ENCODE data around the gene DOK6. TPM values are rescaled to one million over a fixed set of nuclear protein-coding genes. Genes with fewer than 3 reads are reported as not detected.

DOK6 gene
- total and polyA plus RNA-seq, 10 donors = 0.09 to 2.0 (median 0.40) TPM

DNA sequence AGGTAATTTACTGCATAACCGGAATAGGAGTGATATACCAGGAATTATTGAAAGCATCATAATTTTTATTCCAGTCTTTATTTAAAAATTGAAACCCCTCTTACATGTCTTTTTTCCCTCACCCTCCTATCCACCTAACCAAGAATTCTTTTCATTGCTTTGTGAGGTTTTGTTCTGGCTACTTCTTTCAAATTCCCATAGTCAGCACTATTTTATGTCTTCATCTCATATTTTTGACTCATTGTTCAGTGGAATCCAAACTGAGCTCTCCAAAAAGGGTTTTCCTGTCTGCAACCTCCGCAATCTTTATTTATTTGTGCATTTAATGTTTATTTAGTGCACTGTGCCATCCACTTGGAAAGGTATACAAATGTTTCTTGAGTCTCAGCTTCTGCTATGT lies 128.5 kb downstream of the DOK6 start:
- Histone ChIP-seq H3K27me3 (replicated peaks in 1 of 7) (no peaks in the 10 kb centered on the region), H3K4me1 (no peaks in the 10 kb centered on the region), H3K9me3 (peaks cover 0 to 6% (median 0%) of the 10 kb centered on the region in 8 donors), H3K36me3 (no peaks in the 10 kb centered on the region), H3K4me3 (no peak overlapping the region), H3K27ac (no peak overlapping the region)
- 83 to 96% (median 92%) methylated on average over 2 of the region's 2 CpGs for WGBS, 5 donors
- DNase-seq = no peak
- TF ChIP-seq POLR2AphosphoS5 (IDR thresholded peaks at IDR 0.05) = no peak
- TF ChIP-seq POLR2A (IDR thresholded peaks at IDR 0.05) = no peak
- intact Hi-C loops (cut with DNase I; ENCODE audit: low total_unique reads) = no loop called here

DNA sequence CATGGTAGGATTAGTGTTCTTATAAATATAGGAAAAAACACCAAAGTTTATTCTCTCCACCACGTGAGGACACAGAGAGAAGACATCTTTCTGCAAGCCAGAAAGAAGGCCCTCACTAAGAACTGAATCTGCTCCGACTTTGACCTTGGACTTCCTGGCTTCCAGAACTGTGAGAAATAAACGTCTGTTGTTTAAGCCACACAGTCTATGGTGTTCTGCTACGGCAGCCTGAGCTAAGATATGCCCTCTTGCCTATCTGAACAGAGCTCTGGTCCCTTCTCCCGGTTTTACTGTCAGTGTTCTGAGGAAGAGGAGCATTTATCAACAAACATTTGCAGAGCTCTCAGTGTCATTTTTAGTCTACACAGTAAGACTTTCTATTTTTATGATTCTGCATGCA lies 131.3 kb downstream of the DOK6 start:
- Histone ChIP-seq H3K4me1 (no peaks in the 10 kb centered on the region), H3K36me3 (no peaks in the 10 kb centered on the region), H3K27me3 (replicated peaks in 1 of 7) (no peaks in the 10 kb centered on the region), H3K4me3 (no peak overlapping the region), H3K9me3 (peaks cover 0 to 6% (median 0%) of the 10 kb centered on the region in 8 donors), H3K27ac (no peak overlapping the region)
- no peak for DNase-seq
- TF ChIP-seq, protein P1, sequence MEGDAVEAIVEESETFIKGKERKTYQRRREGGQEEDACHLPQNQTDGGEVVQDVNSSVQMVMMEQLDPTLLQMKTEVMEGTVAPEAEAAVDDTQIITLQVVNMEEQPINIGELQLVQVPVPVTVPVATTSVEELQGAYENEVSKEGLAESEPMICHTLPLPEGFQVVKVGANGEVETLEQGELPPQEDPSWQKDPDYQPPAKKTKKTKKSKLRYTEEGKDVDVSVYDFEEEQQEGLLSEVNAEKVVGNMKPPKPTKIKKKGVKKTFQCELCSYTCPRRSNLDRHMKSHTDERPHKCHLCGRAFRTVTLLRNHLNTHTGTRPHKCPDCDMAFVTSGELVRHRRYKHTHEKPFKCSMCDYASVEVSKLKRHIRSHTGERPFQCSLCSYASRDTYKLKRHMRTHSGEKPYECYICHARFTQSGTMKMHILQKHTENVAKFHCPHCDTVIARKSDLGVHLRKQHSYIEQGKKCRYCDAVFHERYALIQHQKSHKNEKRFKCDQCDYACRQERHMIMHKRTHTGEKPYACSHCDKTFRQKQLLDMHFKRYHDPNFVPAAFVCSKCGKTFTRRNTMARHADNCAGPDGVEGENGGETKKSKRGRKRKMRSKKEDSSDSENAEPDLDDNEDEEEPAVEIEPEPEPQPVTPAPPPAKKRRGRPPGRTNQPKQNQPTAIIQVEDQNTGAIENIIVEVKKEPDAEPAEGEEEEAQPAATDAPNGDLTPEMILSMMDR (IDR thresholded peaks at IDR 0.05 in 8 of 11, conservative IDR thresholded peaks at IDR 0.05 in 3 of 11) = no peak
- no peak for TF ChIP-seq POLR2A (IDR thresholded peaks at IDR 0.05)
- no peak for TF ChIP-seq POLR2AphosphoS5 (IDR thresholded peaks at IDR 0.05)
- 61 to 77% (median 72%) methylated on average over 5 of the region's 5 CpGs for WGBS, 5 donors
- intact Hi-C loops (cut with DNase I; ENCODE audit: low total_unique reads) = no loop called here

DNA sequence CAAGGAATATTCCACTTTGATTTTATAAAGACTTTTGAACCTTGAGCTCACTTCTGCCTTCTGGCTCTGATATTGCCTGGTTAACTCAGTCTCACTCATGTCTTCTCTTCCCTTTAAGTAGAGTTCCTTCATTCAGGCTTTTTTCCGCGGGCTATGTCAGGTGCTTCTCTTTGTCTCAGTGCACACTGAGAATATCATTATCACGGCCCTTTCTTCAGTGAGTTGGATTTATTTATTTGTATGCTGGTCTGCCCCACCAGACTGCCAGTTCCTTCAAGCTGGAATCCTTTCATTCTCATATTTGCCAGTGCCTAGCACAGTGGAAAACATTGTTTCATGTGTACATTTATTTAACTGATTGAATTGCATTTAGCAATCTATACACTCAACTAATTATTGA lies 136.5 kb downstream of the DOK6 start:
- TF ChIP-seq POLR2AphosphoS5 (IDR thresholded peaks at IDR 0.05) (no peak), POLR2A (IDR thresholded peaks at IDR 0.05) (no peak)
- TF ChIP-seq, protein P1 (IDR thresholded peaks at IDR 0.05 in 8 of 11, conservative IDR thresholded peaks at IDR 0.05 in 3 of 11) = no peak
- Histone ChIP-seq H3K9me3 (no peaks in the 10 kb centered on the region), H3K36me3 (no peaks in the 10 kb centered on the region), H3K4me1 (no peaks in the 10 kb centered on the region), H3K27me3 (replicated peaks in 1 of 7) (no peaks in the 10 kb centered on the region), H3K4me3 (no peak overlapping the region), H3K27ac (no peak overlapping the region)
- WGBS, 5 donors = 85 to 97% (median 93%) methylated on average over 3 of the region's 3 CpGs
- no peak for DNase-seq
- intact Hi-C loops (cut with DNase I; ENCODE audit: low total_unique reads) = no loop called here

DNA sequence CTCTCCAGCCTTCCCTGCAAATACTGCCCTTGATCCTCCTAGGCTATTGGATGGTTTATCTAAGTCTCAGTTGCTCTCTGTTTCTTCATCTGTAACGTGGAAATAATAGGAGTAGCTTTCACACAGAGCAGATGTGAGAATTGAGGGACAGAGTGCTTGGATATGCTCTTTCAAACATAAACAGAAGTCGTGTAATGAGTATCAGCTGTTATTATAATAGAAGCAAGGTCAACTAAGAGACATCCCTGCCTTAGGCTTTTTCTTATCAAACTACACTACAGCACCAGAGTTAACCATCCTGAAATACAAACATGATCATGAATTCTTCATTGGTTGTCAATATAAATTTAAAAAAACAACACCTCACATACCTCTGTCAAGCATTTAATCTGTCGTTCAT lies 138.2 kb downstream of the DOK6 start:
- DNase-seq = no peak
- no peaks in the 10 kb centered on the region for H3K27me3 ChIP-seq (replicated peaks in 1 of 7)
- no peak overlapping the region for H3K27ac ChIP-seq
- H3K4me1 ChIP-seq = no peaks in the 10 kb centered on the region
- WGBS, 5 donors = 61 to 83% (median 68%) methylated on average over 3 of the region's 3 CpGs
- H3K4me3 ChIP-seq = no peak overlapping the region
- H3K9me3 ChIP-seq = no peaks in the 10 kb centered on the region
- TF ChIP-seq POLR2AphosphoS5 (IDR thresholded peaks at IDR 0.05) (no peak), POLR2A (IDR thresholded peaks at IDR 0.05) (no peak)
- TF ChIP-seq, protein P1 (IDR thresholded peaks at IDR 0.05 in 8 of 11, conservative IDR thresholded peaks at IDR 0.05 in 3 of 11) = no peak
- intact Hi-C loops (cut with DNase I; ENCODE audit: low total_unique reads) = no loop called here
- no peaks in the 10 kb centered on the region for H3K36me3 ChIP-seq

DNA sequence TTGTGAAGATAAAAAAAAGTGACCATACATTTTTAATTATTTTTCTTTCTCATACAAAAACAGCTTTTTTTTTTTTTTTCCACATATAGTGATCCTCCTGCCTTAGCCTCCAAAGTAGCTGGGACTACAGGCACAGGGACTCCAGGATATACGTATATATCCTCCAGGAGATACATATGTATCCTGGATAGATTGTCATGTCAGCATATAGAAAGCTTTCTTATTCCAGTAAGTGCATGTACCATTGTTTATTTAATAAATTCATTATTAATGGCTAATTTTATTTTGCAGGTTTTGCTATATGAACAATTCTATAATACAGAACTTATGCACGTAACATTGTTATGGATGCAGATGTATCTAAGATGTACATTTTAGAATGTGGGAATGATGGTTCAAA lies 138.7 kb downstream of the DOK6 start:
- no peak for DNase-seq
- no peaks in the 10 kb centered on the region for H3K9me3 ChIP-seq
- no peaks in the 10 kb centered on the region for H3K4me1 ChIP-seq
- TF ChIP-seq, protein P1 (IDR thresholded peaks at IDR 0.05 in 8 of 11, conservative IDR thresholded peaks at IDR 0.05 in 3 of 11) = no peak
- 88 to 99% (median 92%) methylated on average over 2 of the region's 2 CpGs for WGBS, 5 donors
- H3K4me3 ChIP-seq = no peak overlapping the region
- H3K27me3 ChIP-seq (replicated peaks in 1 of 7) = no peaks in the 10 kb centered on the region
- no peaks in the 10 kb centered on the region for H3K36me3 ChIP-seq
- intact Hi-C loops (cut with DNase I; ENCODE audit: low total_unique reads) = no loop called here
- no peak overlapping the region for H3K27ac ChIP-seq

Measured in spleen (tissue), 11 donors.